ENCODE results near the gene COL9A3. TPM values are rescaled to one million over a fixed set of nuclear protein-coding genes. Genes with fewer than 3 reads are reported as not detected.

COL9A3 gene
- total RNA-seq, 2 donors from 2014 or later, result not detected

- H3K27ac Mint-ChIP-seq, result no peak overlapping the region
These were observed 31.5 kb upstream of the COL9A3 start for GRCh38 chr20:62785393-62785792.

GRCh38 chr20:62786157-62786556, 30.7 kb upstream of the COL9A3 start:
- H3K27me3 Mint-ChIP-seq, result no peaks in the 10 kb centered on the region
- no peaks in the 10 kb centered on the region for H3K36me3 Mint-ChIP-seq (ENCODE audit: low read depth)
- no peaks in the 10 kb centered on the region for H3K9me3 ChIP-seq (ENCODE audit: control insufficient read depth, low read length, poor library complexity, severe bottlenecking)
- no peak overlapping the region for H3K4me3 Mint-ChIP-seq
- peaks cover 9% of the 10 kb centered on the region for H3K4me1 Mint-ChIP-seq
- ATAC-seq (no peak), DNase-seq (no peak)
- peak overlapping the region; percentile 6 for H3K27ac Mint-ChIP-seq

More at GRCh38 chr20:62785393-62785792, 31.5 kb upstream of the COL9A3 start:
- H3K36me3 Mint-ChIP-seq (ENCODE audit: low read depth), result no peaks in the 10 kb centered on the region
- no peak for ATAC-seq
- DNase-seq, result no peak
- no peak overlapping the region for H3K4me3 Mint-ChIP-seq
- no peaks in the 10 kb centered on the region for H3K27me3 Mint-ChIP-seq
- peaks cover 9% of the 10 kb centered on the region for H3K4me1 Mint-ChIP-seq
- no peaks in the 10 kb centered on the region for H3K9me3 ChIP-seq (ENCODE audit: control insufficient read depth, low read length, poor library complexity, severe bottlenecking)

- H3K36me3 Mint-ChIP-seq (ENCODE audit: low read depth), result no peaks in the 10 kb centered on the region
- H3K4me1 Mint-ChIP-seq, result peaks cover 13% of the 10 kb centered on the region
- H3K4me3 Mint-ChIP-seq, result no peak overlapping the region
- H3K27me3 Mint-ChIP-seq, result no peaks in the 10 kb centered on the region
- ATAC-seq (no peak), DNase-seq (no peak)
- peak overlapping the region; percentile 19 for H3K27ac Mint-ChIP-seq
- no peaks in the 10 kb centered on the region for H3K9me3 ChIP-seq (ENCODE audit: control insufficient read depth, low read length, poor library complexity, severe bottlenecking)
These were observed 29.5 kb upstream of the COL9A3 start for GRCh38 chr20:62787321-62787720.

- H3K9me3 ChIP-seq (ENCODE audit: control insufficient read depth, low read length, poor library complexity, severe bottlenecking), result no peaks in the 10 kb centered on the region
- Mint-ChIP-seq H3K36me3 (ENCODE audit: low read depth) (no peaks in the 10 kb centered on the region), H3K27me3 (no peaks in the 10 kb centered on the region), H3K27ac (no peak overlapping the region), H3K4me1 (peaks cover 9% of the 10 kb centered on the region), H3K4me3 (no peak overlapping the region)
- no peak for DNase-seq
- ATAC-seq, result no peak
These were observed 29.0 kb upstream of the COL9A3 start for GRCh38 chr20:62787866-62788265.

GRCh38 chr20:62788607-62789006, 28.2 kb upstream of the COL9A3 start:
- H3K27ac Mint-ChIP-seq, result no peak overlapping the region
- H3K4me3 Mint-ChIP-seq, result no peak overlapping the region
- ATAC-seq (no peak), DNase-seq (no peak)
- H3K27me3 Mint-ChIP-seq, result no peaks in the 10 kb centered on the region
- H3K36me3 Mint-ChIP-seq (ENCODE audit: low read depth), result no peaks in the 10 kb centered on the region
- peaks cover 13% of the 10 kb centered on the region for H3K4me1 Mint-ChIP-seq
- no peaks in the 10 kb centered on the region for H3K9me3 ChIP-seq (ENCODE audit: control insufficient read depth, low read length, poor library complexity, severe bottlenecking)

- no peak for ATAC-seq
- Mint-ChIP-seq H3K4me1 (peaks cover 20% of the 10 kb centered on the region), H3K4me3 (no peak overlapping the region), H3K27me3 (no peaks in the 10 kb centered on the region), H3K27ac (no peak overlapping the region), H3K36me3 (ENCODE audit: low read depth) (no peaks in the 10 kb centered on the region)
- no peak for DNase-seq
- H3K9me3 ChIP-seq (ENCODE audit: control insufficient read depth, low read length, poor library complexity, severe bottlenecking), result no peaks in the 10 kb centered on the region
These were observed 26.8 kb upstream of the COL9A3 start for GRCh38 chr20:62790075-62790474.

GRCh38 chr20:62791301-62792181, 25.3 kb upstream of the COL9A3 start:
- Mint-ChIP-seq H3K4me3 (no peak overlapping the region), H3K27ac (peak overlapping the region; percentile 86), H3K36me3 (ENCODE audit: low read depth) (no peaks in the 10 kb centered on the region), H3K4me1 (peaks cover 23% of the 10 kb centered on the region), H3K27me3 (no peaks in the 10 kb centered on the region)
- no peak for ATAC-seq
- H3K9me3 ChIP-seq (ENCODE audit: control insufficient read depth, low read length, poor library complexity, severe bottlenecking), result no peaks in the 10 kb centered on the region
- DNase-seq, result peak; percentile 38 to 52 (median 46)

GRCh38 chr20:62792182-62792939, 24.5 kb upstream of the COL9A3 start:
- Mint-ChIP-seq H3K4me3 (peak overlapping the region; percentile 58), H3K27me3 (no peaks in the 10 kb centered on the region), H3K27ac (peak overlapping the region; percentile 96), H3K36me3 (ENCODE audit: low read depth) (no peaks in the 10 kb centered on the region), H3K4me1 (peaks cover 24% of the 10 kb centered on the region)
- ATAC-seq (no peak), DNase-seq (no peak)
- H3K9me3 ChIP-seq (ENCODE audit: control insufficient read depth, low read length, poor library complexity, severe bottlenecking), result no peaks in the 10 kb centered on the region

GRCh38 chr20:62792940-62793756, 23.7 kb upstream of the COL9A3 start:
- ATAC-seq (no peak), DNase-seq (no peak)
- H3K9me3 ChIP-seq (ENCODE audit: control insufficient read depth, low read length, poor library complexity, severe bottlenecking), result no peaks in the 10 kb centered on the region
- peak overlapping the region; percentile 91 for H3K4me3 Mint-ChIP-seq
- peak overlapping the region; percentile 96 for H3K27ac Mint-ChIP-seq
- H3K4me1 Mint-ChIP-seq, result peaks cover 29% of the 10 kb centered on the region
- H3K27me3 Mint-ChIP-seq, result no peaks in the 10 kb centered on the region
- no peaks in the 10 kb centered on the region for H3K36me3 Mint-ChIP-seq (ENCODE audit: low read depth)

GRCh38 chr20:62793757-62794006, 23.2 kb upstream of the COL9A3 start:
- Mint-ChIP-seq H3K27me3 (no peaks in the 10 kb centered on the region), H3K36me3 (ENCODE audit: low read depth) (peaks cover 3% of the 10 kb centered on the region), H3K27ac (peak overlapping the region; percentile 96), H3K4me1 (peaks cover 34% of the 10 kb centered on the region), H3K4me3 (peak overlapping the region; percentile 91)
- no peaks in the 10 kb centered on the region for H3K9me3 ChIP-seq (ENCODE audit: control insufficient read depth, low read length, poor library complexity, severe bottlenecking)
- ATAC-seq, result no peak
- DNase-seq, result no peak

- Mint-ChIP-seq H3K4me1 (peaks cover 36% of the 10 kb centered on the region), H3K27ac (peak overlapping the region; percentile 96), H3K36me3 (ENCODE audit: low read depth) (peaks cover 4% of the 10 kb centered on the region), H3K4me3 (peak overlapping the region; percentile 91), H3K27me3 (no peaks in the 10 kb centered on the region)
- DNase-seq, result peak; percentile 88 to 93 (median 88)
- H3K9me3 ChIP-seq (ENCODE audit: control insufficient read depth, low read length, poor library complexity, severe bottlenecking), result no peaks in the 10 kb centered on the region
- ATAC-seq, result peak; percentile 81
These were observed 22.7 kb upstream of the COL9A3 start for GRCh38 chr20:62794007-62794724.

GRCh38 chr20:62795023-62795761, 21.7 kb upstream of the COL9A3 start:
- Mint-ChIP-seq H3K4me1 (peaks cover 36% of the 10 kb centered on the region), H3K36me3 (ENCODE audit: low read depth) (peaks cover 4% of the 10 kb centered on the region), H3K27ac (peak overlapping the region; percentile 96), H3K4me3 (peak overlapping the region; percentile 91), H3K27me3 (no peaks in the 10 kb centered on the region)
- ATAC-seq (peak; percentile 3), DNase-seq (peak; percentile 42 to 61 (median 54))
- H3K9me3 ChIP-seq (ENCODE audit: control insufficient read depth, low read length, poor library complexity, severe bottlenecking), result no peaks in the 10 kb centered on the region
